COR-L47 (cell line): ENCODE data around the gene FYB1.

Source experiments
- DNase-seq: peaks from one replicate; lab custom pipeline; 2025; lab: John Stamatoyannopoulos, UW

The FYB1 gene

DNA sequence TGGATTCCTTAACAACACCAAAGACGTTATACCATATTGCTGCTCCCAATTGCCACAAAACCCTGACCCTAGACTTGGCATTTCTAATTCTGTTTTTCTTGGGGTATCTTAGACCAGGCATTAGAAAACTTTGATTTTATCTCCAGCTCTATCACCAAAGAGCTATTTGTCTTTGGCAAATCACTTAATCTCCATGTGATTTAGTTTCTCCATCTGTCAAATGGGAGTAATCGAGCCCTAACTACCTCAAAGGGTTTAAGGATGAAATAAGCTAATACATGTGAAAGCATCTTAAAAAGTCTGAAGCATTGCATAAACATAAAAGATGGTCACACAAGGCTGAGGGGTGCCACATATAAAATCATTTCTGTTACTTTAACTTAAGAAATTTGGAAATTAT is 60.6 kb downstream of the FYB1 start:
- DNase-seq = no peak

DNA sequence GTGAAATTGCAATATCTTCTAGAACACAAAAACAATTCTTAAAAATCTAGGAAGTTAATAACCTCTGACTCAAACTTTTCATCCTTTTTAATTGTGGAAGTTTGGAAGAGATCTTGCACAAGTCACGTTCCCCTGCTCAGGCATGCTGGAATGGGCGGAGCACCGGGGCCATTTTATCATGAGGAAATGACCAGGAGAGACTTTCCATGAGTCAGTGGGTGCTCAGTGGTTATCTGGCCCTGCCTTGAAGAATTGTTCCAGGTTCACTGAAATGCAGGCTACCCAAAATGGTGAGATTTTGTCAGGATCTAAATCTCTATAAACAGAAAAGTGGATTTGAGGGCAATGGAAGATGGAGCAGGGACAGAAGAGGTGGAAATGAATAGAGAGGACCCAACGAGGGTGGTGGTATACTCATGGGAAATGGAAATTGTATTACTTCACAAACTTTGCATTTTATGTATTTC is 61.2 kb downstream of the FYB1 start:
- no peak for DNase-seq

DNA sequence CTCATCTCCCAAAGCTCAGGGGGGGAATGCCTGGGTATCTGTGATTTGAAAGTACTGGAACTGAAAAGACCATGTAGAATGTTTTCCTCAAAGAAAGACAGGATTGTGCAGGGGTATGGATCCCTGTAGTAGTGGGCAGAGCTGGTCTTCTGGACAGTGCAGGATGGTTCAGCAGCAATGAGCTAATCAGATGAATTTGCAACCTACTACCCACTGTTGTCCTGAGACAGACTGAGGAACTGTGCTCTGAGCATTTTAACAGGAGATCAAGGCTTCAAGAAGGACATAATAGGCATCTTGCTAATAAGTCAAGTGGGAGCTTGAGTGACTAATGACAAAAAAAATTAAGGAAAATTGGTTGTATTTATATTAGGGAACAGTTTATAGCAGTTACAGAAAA is 61.7 kb downstream of the FYB1 start:
- no peak for DNase-seq

DNA sequence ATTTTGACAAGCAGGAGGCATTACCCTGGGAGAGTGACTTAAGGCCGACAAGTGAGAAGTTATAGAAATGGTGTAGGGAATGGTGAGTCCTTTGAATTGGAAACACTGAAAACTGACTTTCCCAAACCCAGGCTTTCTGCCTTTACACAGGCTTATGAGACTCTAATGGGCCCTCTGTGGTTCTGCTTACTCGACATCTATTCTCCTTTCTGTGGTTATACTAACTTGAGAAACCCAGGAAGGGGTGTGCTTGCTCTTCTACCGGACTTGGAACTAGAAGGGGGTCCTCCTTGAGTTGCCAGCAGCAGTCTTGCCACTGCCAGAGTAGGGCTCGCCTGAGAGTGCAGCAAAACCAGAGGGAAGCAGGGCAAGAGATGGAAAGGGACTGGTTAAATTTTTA is 63.3 kb downstream of the FYB1 start:
- DNase-seq = no peak

DNA sequence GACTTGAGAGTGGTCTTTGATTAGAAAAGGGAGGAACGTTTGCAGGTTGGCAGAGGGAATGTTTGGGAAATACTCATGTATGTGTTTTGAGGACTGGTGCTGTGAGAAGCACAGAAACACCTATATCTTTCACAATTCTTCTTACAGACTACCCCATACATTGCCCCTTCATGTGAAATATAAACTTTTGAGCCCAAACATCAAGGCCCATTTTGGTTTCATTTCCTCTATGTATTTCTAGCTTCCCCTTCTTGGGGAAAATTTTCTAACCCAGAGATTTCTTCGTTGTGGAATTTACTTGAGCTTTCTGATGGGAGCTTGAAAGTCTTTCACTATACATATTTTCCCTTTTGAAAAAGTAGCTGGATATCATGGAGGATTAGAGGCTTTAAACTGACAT is 67.6 kb downstream of the FYB1 start:
- no peak for DNase-seq

DNA sequence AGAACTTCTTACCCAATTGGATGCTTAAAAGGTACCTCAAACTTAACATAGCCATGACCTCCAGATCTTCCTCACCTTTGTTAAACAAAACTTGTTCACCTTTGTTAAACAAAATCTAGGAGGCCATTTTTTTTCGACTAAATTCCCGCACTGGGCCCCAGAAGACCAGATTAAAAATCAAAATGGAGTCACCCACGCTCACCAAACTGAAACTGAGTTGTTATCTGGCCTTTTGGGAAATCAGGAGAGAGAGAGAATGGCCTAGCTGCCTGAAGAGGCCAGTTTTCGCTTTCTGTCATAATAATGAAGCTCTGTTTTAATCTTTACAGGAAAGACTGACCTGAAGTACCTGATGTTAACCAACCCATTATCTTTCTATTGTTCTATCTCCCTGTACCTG is 69.4 kb downstream of the FYB1 start:
- no peak for DNase-seq

DNA sequence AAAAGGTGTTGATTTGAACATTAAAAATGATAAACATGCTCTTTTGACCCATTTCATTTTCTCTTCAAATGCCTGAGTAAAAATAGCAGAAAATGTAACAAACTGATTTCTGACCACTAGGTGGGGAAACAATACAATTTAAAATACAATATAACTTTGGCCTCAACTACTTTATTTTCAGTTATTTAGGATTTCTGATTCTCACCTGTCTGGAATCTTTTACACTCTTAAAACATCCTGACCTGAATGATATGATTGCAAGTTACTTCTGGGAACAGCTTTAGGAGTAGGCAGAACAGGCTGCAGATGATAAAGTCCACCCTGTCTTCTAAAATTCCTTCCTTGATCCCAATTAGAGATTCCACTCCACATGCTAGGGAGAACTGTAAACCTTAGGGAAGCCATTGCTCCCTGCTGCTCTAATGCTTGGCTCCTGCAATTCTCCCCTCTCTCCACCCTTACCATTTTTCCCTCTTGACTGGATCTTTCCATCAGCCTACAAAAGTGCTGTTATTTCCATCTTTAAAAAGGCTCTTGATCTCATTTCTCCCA is 70.3 kb downstream of the FYB1 start:
- DNase-seq = no peak

DNA sequence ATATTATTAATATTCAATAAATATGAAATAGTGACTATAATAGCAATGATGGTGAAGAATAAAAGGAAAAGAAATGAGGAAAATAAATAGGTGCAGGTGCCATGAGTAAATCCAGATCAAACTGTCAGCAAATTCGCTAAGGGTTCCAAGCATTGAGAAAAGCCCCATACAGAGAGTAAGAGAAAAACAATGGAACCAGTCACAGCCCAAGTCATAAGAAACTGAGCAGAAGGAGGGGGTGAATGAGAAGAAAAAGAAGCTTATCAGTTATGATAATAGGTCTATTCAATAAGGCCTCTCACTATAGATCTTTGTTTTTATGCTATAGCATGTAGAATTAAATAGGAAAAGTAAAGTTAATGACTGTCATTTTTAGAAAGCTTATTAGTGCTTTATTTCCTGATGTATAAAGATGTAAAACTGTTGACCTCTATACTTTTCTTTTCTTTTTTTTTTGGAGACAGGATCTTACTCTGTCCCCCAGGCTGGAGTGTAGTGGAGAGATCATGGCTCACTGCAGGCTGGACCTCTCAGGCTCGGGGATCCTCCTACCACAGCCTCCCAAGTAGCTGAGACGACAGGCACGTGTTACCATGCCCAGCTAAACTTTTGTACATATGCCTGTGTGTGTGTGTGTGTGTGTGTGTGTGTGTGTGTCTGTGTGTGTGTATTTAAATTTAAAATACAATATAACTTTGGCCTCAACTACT is 72.4 kb downstream of the FYB1 start:
- no peak for DNase-seq

DNA sequence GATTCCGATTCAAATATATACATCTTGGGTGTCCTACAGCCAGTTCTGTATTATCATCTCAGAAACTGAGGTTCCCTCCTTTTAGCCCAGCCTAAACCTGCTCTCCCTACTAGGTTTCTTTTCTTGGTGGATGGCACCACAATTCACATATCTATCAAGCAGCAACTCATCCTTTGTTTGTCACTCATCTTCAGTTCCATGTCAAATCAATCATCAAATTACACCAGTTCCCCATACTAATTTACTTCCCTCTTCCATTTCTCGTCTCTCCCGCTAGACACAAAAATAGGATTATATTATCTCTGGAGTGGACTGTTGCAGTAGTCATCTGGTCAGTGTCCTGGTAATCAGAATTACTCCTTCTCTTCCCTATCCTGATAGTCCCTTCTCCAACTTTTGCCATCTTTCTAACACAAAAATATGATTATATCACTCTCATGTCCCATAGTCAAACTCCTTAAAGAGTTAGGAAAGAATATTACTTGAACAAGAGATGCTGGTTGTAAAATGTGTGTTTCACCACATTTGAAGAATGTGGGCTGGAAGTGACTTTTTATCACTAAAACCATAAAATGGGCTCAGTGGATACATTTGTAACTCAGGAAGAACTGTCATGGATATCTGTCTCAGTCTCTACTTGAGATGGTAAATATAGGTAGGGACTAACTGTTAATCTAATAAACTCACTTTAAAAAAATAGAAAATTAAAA is 76.1 kb downstream of the FYB1 start:
- no peak for DNase-seq

DNA sequence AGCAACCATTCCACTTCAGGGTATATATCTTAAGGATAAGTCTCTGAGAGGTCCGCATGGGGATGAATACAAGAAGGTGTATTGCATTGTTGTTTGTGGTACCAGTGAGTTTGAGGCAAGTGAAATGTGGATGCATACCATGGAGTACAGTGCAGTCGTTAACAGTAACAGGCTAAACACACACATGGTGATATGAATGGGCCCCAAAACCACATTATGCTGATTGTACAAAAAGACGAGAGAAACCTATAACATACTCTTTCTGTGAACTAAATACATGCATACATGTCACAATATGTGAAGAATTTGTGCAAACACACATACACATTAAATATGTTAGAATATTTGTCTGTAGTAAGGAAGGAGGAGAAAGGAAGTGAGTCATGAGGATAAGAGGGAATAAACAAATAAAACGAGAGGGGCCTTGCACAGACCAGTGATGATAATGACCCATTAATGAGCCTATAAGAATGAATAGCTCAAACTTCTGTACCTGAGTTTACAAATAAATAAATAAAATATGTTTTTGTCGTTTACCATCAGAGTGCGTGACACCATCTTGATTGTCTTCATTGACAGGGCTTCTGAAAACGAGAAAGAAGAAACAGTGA is 78.7 kb downstream of the FYB1 start:
- no peak for DNase-seq

DNA sequence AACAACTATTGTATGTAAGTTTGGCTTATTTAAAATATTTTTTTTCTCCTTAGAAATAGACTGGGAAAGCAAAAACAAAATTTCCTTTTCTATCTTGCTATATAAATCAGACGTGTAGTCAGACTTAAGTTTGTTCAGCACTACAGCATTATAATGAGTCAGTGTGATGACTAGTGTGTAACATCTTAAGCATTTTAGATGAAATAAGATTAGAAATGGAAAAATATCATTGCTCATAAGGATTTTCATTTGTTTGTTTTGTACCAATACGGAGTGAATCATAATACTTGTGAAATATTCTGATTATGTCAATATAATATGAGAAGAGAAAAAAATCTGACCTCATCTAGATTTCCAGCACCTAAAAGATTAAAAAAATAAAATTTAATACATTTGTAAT is 80.5 kb downstream of the FYB1 start:
- DNase-seq = no peak

DNA sequence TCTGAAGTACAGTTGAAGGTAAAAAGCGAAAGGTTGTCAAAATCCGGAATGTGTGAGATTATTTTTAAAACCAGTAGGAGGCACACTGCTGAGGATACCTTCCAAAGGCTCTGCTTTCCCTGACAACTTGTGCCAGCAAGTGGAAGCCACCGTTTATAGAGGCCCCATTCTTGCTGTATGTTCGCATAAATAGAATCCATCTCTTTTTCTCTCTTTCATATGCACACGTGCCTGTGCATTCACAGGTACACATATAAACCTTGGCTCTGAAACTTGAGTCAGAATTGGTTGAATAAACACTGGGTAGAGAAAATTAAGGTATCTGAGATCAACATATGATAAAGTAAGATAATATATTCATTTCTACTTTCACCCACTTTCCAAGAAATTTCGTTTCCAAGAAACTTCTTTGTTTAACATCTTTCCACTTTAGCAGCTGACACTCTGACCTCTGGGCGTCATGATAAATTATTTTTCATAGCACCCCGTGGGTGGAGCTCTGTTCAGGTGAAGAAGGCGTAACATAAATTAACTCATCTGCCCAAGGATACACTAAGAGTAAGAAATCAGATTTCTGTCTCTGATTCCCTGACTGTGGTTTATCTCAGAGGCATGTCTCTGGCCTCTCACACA is 81.4 kb downstream of the FYB1 start:
- DNase-seq = no peak

DNA sequence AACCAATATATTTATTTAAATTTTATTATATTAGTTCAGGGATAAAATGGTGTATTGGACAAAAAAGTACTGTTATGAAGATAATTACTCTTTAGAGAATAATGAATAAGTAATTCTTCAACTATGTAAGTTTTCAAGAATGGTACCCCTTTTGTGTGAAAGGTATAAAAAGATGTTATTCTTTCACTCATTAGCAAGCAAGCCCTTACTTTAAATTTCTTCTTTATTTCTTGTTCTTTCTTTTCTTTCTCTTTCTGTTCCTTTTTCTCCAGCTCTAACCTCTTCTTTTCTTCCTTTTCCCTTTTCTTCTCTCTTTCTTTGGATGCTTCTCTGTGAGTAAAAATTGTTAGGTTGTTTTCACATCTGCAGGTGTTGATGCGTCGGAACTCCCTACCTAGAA is 82.0 kb downstream of the FYB1 start:
- DNase-seq = no peak

DNA sequence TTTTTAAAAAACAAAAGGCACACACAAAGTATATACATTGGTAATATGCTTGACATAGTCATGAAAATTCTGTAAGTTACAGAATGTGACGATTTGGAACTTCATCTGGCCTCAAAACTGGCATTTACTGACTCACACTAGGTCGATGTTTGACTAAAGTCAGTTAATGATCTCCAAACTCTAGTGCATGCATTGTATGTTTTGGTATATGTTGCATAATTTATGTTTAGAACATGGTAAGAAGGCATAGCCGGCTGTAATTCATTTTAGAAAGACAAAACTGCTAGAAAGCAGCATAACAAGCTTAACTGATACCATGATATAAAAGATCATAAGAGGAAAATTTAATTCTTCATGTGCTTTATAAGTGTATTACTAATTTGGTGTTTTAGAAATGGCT is 86.6 kb downstream of the FYB1 start:
- DNase-seq = no peak

DNA sequence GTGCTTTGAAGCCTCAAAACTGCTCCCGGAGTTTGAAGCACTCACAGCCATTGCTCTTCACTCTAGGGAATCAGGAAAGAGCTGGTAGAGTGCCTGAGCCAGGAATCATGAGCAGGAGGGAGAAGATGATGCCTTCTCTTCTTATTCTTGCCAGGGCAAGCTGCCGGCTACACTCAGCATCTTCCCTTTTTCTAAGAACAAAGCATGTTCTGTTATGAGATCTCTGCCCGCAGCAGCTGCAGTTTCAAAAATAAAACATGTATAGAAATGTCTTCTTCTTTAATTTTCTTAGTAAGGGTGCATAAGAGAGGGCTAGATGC is 87.3 kb downstream of the FYB1 start:
- DNase-seq = no peak

DNA sequence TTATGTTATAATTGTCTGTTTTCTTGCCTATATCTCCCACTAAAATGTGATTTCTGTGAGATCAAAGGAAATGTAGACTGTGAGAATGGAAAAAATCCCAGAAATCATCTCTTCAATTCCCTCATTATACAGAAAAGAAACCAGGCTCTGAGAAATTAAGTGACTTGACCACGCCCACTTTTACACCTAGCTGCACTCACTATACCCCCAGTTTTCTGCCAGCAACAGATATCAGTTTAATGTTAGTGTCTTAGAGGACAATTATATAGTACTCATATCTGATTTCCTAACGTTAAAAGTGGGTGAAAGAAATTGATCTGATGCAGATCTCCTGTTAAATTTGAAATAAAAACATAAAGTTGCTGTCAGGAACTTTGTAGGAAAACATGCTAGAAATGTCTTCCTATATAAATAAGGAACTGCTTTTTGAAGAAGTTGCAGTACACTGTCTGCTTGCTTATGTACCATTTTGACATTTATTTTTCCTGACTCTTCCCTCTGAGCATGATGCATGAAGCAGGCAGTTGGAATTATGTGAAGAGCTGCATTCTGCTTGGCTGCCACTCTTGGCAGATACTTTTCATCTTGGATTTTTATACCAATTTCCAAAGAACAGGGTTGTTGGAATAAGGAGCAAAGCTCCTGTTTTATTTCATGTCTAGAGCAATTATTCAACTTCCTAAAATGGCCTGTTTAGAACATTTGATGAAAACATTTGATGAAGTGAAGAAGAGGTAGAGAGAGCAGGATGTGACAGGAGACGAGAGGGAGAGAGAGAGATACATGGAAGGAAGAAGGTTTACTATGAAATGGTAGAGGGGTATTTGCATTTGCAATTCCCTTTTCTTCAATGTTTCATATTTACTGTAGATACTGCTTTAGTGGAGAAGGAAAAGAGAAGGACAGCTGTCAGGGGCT is 87.9 kb downstream of the FYB1 start:
- DNase-seq = no peak

DNA sequence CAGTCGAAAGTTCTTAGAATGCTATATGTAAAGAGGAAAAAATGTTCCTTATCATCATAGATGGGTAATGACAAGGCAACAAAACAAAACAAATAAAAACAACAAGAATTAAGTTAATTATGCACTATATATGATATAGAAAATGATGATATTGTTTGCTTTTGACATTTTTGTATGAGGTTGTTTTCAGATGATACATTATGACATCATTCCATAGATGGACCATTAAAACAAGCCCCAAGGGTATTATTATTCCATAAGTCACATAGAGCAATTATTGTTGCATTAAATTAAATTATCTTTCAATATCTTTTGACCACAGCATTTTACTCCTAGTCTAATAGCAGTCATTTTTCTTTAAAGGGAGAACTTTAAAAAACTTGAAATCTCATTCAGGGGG is 88.6 kb downstream of the FYB1 start:
- DNase-seq = no peak

DNA sequence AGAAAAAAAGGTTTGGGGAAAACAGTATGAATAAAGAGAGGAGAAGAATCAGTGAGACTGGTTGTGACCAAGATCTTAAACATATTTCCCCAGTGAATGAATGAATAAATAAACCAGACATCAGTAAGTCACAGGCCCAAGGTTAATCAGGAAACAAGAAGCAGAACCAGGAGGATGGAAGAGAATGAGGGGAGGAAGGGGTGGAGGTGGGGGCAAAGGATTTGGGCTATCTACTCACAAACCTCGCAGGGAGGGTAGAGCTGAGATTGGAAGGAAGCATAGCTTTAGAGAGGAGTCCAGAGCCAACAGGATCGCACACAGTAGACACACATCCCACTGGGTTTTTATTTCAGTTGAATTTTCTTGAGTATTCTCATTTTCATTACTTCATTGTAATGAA is 97.4 kb downstream of the FYB1 start:
- DNase-seq = no peak

DNA sequence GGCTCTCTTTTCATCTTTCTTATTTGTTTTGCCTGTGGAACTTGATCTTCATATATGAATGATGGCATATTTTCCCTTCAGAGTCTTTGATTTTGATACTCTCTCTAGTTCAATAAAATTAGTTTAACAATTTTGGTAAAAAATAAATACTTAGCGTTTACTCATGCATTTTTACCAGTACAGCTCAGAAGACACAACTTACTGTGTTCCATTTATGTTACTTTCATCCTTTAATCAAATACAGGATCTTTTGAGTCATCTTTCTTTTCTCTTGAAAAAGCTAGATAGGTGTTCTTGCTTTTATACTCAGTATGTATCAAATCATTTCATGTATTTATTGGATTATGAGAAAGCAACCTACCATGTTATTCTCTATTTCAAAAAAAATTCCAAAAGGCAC is 98.0 kb downstream of the FYB1 start:
- DNase-seq = no peak

DNA sequence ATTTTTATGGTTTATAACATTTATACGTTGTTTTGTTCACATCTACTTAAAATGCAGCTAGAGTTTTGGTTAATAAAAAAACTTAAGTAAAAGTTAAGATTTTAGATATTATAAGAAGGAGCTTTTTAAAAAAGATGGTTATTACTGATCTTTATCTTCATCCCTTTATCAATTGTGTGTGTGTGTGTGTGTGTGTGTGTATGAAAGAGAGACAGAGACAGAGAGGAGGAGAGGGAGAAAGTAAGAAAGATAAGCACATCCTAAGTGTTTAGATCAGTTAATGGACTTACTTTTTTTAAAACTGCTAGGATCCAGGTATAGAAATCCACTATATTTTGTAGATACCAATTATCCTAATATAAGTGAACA is 99.3 kb downstream of the FYB1 start:
- no peak for DNase-seq

DNA sequence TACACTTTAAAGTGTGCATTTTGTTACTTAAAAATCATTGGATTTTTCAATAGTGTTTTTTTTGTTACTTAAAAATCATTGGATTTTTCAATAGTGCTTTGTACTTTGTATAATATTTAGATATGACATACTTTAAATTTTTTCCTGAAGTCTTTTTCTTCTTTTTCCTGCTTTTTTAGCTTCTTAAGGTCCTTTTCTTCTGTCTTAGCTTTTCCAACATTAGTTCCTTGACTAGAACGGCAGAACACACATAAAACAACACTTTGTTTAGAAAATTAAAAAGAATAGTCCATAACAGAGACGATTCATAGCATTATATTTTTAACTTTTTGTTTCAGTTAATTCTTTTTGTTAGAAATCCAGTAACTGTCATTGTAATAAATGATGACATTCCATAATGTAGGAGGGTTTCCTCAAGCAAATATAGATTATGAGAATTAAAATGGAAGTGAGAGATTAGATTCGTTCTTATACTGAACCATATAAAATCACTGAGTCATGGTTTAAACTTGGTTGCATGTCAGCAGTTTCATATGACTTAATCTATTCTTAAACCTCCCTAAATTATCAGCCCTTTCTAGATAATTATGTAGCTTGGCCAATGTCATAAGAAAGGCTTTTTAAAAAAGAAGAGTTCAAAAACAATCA is 99.8 kb downstream of the FYB1 start:
- DNase-seq = no peak
